Fibroblast of the aortic adventitia (primary cell): ENCODE results near the gene LRRC74A. TPM values are rescaled to one million over a fixed set of nuclear protein-coding genes. Genes with fewer than 3 reads are reported as not detected.
A peak's percentile ranks its signal among the peaks of the same experiment; 100 is the strongest.

Source experiments
- DNase-seq: peaks from one replicate; pipeline ENCODE4 v3.0.0-alpha.2; 2010; ENCODE audit warnings: low read depth
- H3K4me3 ChIP-seq: 2 replicates; pipeline ENCODE4 v1.5.1; 2011; ENCODE audit warnings: low read depth, mild to moderate bottlenecking, control low read depth, low read length, moderate library complexity
- total RNA-seq: library from RNA; depleted of rRNA; stranded (reverse); fragments of >200 nt; gene quantifications from 2 replicates; pipeline ENCODE4 v1.2.3, GENCODE V29; 2012; ENCODE audit warnings: low replicate concordance
- TF ChIP-seq, protein P1 (sequence below): IDR thresholded peaks from 2 replicates; pipeline ENCODE4 v1.5.1; 2011; ENCODE audit warnings: mild to moderate bottlenecking, low read length, control low read depth, inconsistent platforms; ENCODE audit not compliant: insufficient read depth

The LRRC74A gene
- total RNA-seq, 1 donor, result not detected

DNA sequence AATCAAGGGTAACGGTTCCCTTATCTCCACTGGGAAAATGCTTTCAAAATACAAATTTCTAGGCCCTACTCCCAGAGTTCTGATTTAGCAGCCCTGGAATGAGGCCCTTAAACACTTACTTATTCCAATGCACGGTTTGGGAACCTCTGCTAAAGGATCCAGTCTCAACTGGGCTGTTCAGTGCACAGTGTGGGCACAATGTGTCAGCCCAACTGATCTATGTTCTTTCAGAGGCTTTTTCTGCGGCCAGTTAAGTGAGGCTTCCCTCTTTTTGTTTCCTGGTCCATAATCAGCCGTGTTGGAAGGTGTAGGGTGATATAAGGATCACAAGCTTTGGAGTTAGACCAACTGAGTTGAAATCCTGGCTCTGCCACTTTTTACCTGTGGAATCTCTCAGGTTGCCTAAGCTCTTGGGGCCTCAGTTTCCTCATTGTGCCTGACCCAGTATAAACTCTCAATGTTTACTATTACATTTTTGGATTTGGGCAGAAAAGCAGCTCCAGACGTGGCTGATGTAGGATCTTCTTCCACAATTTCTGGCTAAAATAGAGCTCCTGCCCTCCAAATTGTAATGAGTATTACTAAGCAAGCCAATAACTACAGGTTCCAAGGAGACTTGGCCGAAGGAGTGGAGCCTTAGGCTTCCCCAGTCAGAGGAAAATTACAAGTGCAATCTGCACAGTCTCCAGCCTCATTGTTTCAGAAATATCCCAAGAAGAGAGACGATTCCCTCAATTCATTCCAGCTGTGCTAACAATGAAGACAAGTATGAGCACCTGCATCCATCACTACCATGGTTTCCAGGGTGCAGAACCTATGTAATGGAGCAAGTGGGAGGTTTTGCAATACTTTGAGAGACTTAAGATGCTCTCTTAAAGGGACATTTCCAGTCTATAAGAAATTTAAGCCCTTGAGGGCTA lies 11.2 kb upstream of the LRRC74A start:
- no peak overlapping the region for H3K4me3 ChIP-seq
- TF ChIP-seq, protein P1, sequence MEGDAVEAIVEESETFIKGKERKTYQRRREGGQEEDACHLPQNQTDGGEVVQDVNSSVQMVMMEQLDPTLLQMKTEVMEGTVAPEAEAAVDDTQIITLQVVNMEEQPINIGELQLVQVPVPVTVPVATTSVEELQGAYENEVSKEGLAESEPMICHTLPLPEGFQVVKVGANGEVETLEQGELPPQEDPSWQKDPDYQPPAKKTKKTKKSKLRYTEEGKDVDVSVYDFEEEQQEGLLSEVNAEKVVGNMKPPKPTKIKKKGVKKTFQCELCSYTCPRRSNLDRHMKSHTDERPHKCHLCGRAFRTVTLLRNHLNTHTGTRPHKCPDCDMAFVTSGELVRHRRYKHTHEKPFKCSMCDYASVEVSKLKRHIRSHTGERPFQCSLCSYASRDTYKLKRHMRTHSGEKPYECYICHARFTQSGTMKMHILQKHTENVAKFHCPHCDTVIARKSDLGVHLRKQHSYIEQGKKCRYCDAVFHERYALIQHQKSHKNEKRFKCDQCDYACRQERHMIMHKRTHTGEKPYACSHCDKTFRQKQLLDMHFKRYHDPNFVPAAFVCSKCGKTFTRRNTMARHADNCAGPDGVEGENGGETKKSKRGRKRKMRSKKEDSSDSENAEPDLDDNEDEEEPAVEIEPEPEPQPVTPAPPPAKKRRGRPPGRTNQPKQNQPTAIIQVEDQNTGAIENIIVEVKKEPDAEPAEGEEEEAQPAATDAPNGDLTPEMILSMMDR, result no peak
- DNase-seq, result peak; percentile 28

DNA sequence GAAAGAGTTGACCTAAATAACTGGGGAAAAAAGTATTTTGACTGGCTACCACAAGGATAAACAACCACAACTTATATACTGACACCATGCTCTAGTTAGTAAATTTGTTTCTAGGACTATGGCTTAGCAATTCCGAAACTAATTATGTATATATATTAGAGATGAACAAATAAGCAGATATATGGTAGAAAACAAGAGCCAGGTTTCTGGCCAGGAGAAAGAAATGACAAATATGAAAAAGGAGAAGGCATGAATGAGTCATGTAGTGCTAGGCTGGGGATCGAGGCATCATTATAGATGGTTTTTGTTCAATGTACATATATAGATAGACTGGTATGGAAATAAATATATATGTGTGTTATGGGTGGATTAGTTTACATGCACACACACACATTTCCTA lies 5.5 kb upstream of the LRRC74A start:
- TF ChIP-seq, protein P1, result no peak
- H3K4me3 ChIP-seq, result no peak overlapping the region
- no peak for DNase-seq

DNA sequence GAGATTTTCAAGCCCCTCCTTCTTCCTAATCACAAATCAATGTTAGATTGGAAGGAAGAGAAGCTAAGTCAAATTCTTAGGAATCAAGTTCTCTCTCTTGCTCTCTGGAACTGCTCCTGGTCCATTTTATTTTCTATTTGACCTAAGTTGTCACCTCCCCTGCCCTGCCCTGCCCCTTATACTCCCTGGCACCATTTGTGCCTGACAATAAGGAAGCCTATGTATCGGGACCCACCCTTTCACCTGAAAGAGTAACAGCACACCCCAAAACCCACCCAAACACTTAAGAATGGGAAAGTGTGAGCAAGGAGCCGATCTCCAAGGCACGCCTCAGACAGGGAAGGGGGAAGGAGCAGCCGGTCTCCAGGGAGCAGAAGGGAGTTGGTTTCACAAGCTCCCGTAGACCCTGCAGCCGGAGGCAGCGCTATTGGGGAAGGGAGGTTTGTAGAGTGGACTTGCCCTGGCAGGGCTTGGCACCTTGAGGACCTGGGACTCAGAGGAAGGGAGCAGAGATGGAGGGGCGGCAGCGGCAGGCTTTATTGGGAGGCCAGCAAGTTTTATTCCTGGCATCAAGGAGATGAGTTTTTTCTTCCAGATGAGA lies 1.6 kb downstream of the LRRC74A start:
- peak; percentile 36 for DNase-seq
- peak overlapping the region; percentile 53 for H3K4me3 ChIP-seq

DNA sequence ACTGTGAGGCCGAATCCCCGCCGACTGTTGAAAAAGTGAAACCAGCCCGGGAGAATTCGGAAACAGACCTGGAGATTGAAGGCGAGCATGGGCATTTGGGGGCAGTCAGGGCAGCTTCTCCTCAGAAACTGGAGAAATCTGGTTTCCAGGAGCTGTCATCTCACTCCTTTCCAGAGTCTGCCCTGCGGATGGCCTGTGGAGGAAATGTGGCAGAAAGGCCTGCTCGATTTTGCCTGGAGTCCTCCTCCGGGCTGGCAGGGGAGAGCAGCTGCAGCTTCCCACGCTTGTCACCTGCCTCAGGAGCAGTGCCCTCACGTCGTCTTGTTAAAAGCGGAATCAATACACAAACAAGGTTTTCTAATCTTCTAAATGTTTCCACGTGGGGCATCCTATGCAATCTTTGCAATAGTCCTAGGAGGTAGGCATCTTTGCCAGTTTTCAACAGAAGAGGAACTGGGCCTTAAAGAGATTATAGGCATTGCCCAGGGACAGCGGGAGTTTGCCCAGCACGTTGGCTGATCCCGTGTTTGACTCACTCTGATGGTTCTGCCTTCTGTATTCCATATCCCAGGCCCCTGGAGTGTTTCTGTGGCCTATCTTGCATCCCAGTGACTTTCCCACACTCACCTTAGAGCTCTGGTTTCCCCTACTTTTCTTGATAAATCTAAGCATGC lies 2.3 kb downstream of the LRRC74A start:
- no peak for DNase-seq
- peak overlapping the region; percentile 53 for H3K4me3 ChIP-seq
- TF ChIP-seq, protein P1, result no peak

More for the DNA sequence above, 1.6 kb downstream of the LRRC74A start:
- TF ChIP-seq, protein P1, result no peak

DNA sequence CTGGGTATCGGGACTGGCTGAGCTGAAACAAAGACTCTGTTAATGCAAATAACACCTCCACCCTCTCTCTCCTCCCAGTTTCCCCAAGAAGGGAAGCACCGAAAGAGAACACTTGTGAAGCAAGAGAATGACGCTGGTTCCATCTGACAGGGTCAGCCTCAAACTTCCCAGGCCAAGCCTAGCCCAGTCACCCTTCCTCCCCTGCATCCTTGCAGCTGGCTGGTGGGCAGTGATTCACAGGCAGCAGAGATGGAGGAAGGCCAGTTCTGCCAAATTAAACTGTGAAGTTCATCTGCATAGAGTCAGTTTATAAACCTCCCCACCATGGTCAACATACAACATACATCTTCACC lies 2.8 kb downstream of the LRRC74A start:
- no peak overlapping the region for H3K4me3 ChIP-seq
- no peak for DNase-seq
- TF ChIP-seq, protein P1, result no peak

DNA sequence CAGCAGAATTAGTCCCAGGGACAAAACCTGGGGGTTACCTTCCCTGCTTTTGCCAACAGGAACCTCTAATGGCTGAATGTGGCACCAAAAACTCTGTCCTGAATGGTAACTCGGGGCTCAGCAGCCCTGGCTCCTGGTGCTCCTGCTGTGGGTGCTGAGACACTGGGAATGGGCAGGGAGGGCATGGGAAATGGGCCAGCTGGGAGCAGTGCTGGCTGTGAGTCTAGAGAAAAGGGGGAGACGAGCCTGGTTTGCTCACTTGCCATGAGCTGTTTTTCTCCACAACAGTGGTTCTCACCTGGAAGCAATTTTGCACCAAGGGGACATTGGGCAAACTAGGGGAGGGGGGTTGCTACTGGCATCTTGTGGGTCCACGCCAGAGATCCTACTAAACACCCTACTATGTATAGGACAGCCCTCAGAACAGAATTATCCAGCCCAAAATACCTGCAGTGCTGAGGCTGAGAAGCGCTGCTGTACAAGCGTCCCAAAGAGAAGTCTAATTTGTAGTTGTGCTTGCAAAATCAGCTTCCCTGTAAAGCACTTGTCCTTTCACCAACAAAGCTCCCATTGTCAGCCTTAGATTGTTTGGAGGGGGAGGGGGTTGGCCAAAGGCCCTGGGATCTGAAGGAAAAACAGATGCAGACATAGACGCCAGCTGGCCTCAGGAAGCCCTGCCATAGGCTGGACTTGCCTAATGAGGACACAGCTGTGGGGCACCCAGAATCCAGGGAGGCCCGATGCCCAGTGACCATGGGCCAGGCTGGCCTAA lies 3.6 kb downstream of the LRRC74A start:
- no peak overlapping the region for H3K4me3 ChIP-seq
- TF ChIP-seq, protein P1, result no peak
- no peak for DNase-seq
